Mesenchymal stem cell (in vitro differentiated cells and primary cell): ENCODE data around the gene DKK3.
A peak's percentile ranks its signal among the peaks of the same experiment; 100 is the strongest.

Source experiments
- DNase-seq: peaks from one replicate; pipeline ENCODE4 v3.0.0-alpha.2; 2013
- H2AFZ ChIP-seq: one replicate; pipeline ENCODE4 v1.6.1; 2013; ENCODE audit warnings: low read depth, mild to moderate bottlenecking, control low read depth, inconsistent platforms, low read length, moderate library complexity
- H2AK5ac ChIP-seq: 2 replicates; pipeline ENCODE4 v1.6.1; 2013; ENCODE audit warnings: low read length, moderate library complexity, mild to moderate bottlenecking, inconsistent platforms; ENCODE audit not compliant: severe bottlenecking
- H2BK120ac ChIP-seq: one replicate; pipeline ENCODE4 v1.6.1; 2013; ENCODE audit warnings: low read depth, mild to moderate bottlenecking, inconsistent platforms, low read length, moderate library complexity
- H2BK12ac ChIP-seq, 2 experiments: one replicate each; pipeline ENCODE4 v1.6.1; 2013; ENCODE audit warnings: inconsistent platforms in 2 of 2, low read length in 2 of 2, mild to moderate bottlenecking in 2 of 2, moderate library complexity in 2 of 2, control low read depth in 1 of 2
- H2BK15ac ChIP-seq: one replicate; pipeline ENCODE4 v1.6.1; 2013; ENCODE audit warnings: mild to moderate bottlenecking, low read depth, inconsistent platforms; ENCODE audit not compliant: poor library complexity, severe bottlenecking
- H2BK5ac ChIP-seq: 2 replicates; pipeline ENCODE4 v1.6.1; 2013; ENCODE audit warnings: low read depth, mild to moderate bottlenecking, low read length, control low read depth, inconsistent platforms; ENCODE audit not compliant: poor library complexity, severe bottlenecking
- H3K14ac ChIP-seq, 2 experiments: one replicate each; pipeline ENCODE4 v1.6.1; 2013; ENCODE audit warnings: inconsistent platforms in 2 of 2, low read length in 2 of 2, control low read depth in 1 of 2, mild to moderate bottlenecking in 1 of 2, moderate library complexity in 1 of 2
- H3K18ac ChIP-seq, 2 experiments: one replicate each; pipeline ENCODE4 v1.6.1; 2013; ENCODE audit warnings: inconsistent platforms in 2 of 2, low read length in 2 of 2, control low read depth in 1 of 2, low read depth in 1 of 2, mild to moderate bottlenecking in 1 of 2
- H3K23ac ChIP-seq, 2 experiments: one replicate each; pipeline ENCODE4 v1.6.1; 2013; ENCODE audit warnings: inconsistent platforms in 2 of 2, low read length in 2 of 2, mild to moderate bottlenecking in 2 of 2, moderate library complexity in 2 of 2, control low read depth in 1 of 2
- H3K27ac ChIP-seq: 2 replicates; pipeline ENCODE4 v1.5.1; 2013; ENCODE audit warnings: mild to moderate bottlenecking, moderate library complexity, low read length, control low read depth, inconsistent platforms; ENCODE audit not compliant: poor library complexity, severe bottlenecking
- H3K27me3 ChIP-seq, 2 experiments: 2 replicates each; pipeline versions ENCODE4 v1.6.1 to v1.7.0; 2013; ENCODE audit warnings: low read length in 2 of 2, mild to moderate bottlenecking in 2 of 2, moderate library complexity in 2 of 2, control low read depth in 1 of 2, inconsistent platforms in 1 of 2; ENCODE audit not compliant: control insufficient read depth in 1 of 2, insufficient read depth in 1 of 2
- H3K36me3 ChIP-seq, 2 experiments: 2 replicates each; pipeline versions ENCODE4 v1.6.1 to v1.7.0; 2013; ENCODE audit warnings: low read length in 2 of 2, control low read depth in 1 of 2, inconsistent platforms in 1 of 2, low read depth in 1 of 2, mild to moderate bottlenecking in 1 of 2; ENCODE audit not compliant: insufficient read depth in 2 of 2, control insufficient read depth in 1 of 2
- H3K4ac ChIP-seq, 2 experiments: one replicate each; pipeline ENCODE4 v1.6.1; 2013; ENCODE audit warnings: inconsistent platforms in 2 of 2, low read length in 2 of 2, mild to moderate bottlenecking in 2 of 2, moderate library complexity in 2 of 2, control low read depth in 1 of 2, low read depth in 1 of 2
- H3K4me1 ChIP-seq: 2 replicates; pipeline ENCODE4 v1.6.1; 2013; ENCODE audit warnings: low read depth, low read length, control low read depth; ENCODE audit not compliant: control insufficient read depth, insufficient read depth
- H3K4me2 ChIP-seq: 2 replicates; pipeline ENCODE4 v1.6.1; 2013; ENCODE audit warnings: low read length, mild to moderate bottlenecking, inconsistent platforms; ENCODE audit not compliant: poor library complexity, severe bottlenecking
- H3K4me3 ChIP-seq, 2 experiments: 2 replicates each; pipeline versions ENCODE4 v1.5.1 to v1.7.0; 2013; ENCODE audit warnings: low read length in 2 of 2, mild to moderate bottlenecking in 2 of 2, control low read depth in 1 of 2, low read depth in 1 of 2; ENCODE audit not compliant: insufficient read depth in 1 of 2
- H3K79me1 ChIP-seq: replicated peaks from 2 replicates; pipeline ENCODE4 v1.6.1; 2013; ENCODE audit warnings: mild to moderate bottlenecking, control low read depth, low read length, inconsistent platforms; ENCODE audit not compliant: poor library complexity, severe bottlenecking
- H3K9ac ChIP-seq: 2 replicates; pipeline ENCODE4 v1.7.0; 2013; ENCODE audit warnings: mild to moderate bottlenecking, low read length, moderate library complexity
- H3K9me3 ChIP-seq: 2 replicates; pipeline ENCODE4 v1.7.0; 2013; ENCODE audit warnings: mild to moderate bottlenecking, low read length; ENCODE audit not compliant: control insufficient read depth
- H4K8ac ChIP-seq: one replicate; pipeline ENCODE4 v1.6.1; 2013; ENCODE audit warnings: inconsistent platforms, mild to moderate bottlenecking, low read length, moderate library complexity
- H4K91ac ChIP-seq: one replicate; pipeline ENCODE4 v1.6.1; 2013; ENCODE audit warnings: mild to moderate bottlenecking, low read length, inconsistent platforms
- WGBS: methylation state at CpG from one replicate; pipeline ENCODE4 v1.1.7; 2013; ENCODE audit warnings: mixed read lengths; 5-methylcytosine and 5-hydroxymethylcytosine counted together

The DKK3 gene

DNA sequence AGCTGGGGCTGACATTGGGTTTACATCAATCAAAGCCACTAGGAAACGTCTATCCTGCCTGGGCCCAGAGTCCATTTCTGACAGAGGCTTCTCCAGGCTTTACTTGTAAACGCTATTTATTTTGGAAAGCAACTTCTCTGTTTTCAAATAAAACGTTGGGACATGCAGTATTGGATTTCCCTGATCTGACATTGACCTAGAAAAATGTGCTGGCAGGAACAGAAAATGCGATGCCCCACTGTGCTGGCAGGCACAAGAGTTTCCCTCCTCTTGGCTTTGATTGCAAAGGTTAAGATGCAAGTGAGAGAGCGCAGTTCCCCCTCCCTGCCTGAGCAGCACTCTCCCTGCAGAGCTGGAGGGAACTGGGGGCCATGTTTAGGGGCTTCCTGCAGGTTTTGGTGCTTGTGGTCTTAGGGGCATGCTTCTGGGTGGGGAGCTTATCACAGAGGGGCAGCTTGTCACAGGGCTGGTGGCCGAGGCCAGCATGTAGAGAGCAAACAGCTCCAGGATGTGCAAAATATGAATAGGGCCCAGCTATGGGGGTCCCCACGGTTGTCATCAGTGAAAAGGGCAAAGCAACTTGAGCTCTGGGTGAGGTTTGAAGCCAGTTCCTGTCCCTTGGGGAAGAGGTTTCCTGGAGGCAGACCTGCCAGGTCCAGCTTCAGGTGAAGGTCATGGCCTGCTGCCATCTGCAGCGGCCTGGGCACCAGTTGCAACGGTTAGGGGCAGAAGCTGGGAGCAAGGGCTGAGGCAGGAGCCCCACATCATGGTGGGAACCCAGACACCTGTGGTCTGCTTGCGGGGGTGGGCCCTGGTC is 42.3 kb upstream of the DKK3 start:
- Histone ChIP-seq H3K4me3 (no peak overlapping the region), H2BK120ac (no peak overlapping the region), H3K27ac (no peak overlapping the region)

DNA sequence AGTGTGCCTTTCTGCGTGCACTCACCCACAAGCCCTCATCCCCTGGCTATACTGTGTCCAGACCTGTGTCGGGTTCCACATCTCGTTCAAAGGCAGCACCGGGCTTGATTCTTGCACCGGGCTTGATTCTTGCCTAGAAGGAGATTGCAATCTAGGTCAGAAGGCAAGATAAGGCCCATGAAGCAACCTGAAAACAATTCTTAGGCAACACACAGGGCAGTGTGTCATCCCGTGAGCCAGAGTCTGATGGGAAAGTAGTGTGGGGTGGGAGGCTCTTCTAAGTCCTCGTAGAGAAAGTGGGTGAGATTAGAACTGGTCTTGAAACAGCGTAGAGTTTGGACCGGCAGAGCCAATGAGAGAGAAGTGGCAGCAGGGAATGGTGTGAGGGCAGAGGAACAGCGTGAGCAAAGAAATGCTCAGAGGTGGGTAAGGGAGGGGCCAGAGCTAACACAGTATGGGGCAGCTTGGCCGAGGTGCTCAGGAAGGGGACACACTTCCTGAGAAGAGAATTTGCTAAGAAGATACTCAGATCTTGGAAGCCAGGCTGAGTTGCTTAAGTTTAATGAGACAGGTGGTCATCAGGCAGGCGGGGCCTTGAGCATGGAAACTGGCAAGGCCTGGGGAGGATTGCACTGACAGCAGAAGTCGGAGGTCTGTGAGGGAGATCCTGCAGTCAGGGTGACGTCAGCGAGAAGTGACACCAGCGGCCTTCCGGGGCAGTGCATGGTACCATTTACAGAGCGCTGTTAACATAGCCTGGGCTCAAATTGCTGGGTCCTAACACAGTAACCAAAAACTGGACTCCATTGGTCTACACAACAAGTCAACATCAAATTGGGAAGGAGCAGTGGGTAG is 40.7 kb upstream of the DKK3 start:
- H3K23ac ChIP-seq = no peak overlapping the region

More for the DNA sequence above, 42.3 kb upstream of the DKK3 start:
- H3K4me1 ChIP-seq = peaks cover 13% of the 10 kb centered on the region
- H2AFZ ChIP-seq = no peak overlapping the region
- H3K18ac ChIP-seq = peak overlapping the region; percentile 18 to 48
- H2AK5ac ChIP-seq = no peak overlapping the region
- H3K4ac ChIP-seq = no peak overlapping the region
- H4K8ac ChIP-seq = peak overlapping the region; percentile 20
- no peaks in the 10 kb centered on the region for H3K36me3 ChIP-seq
- no peak overlapping the region for H3K4me2 ChIP-seq
- H3K23ac ChIP-seq = no peak overlapping the region
- H2BK5ac ChIP-seq = no peak overlapping the region
- H2BK15ac ChIP-seq = peak overlapping the region; percentile 89
- H2BK12ac ChIP-seq = peak overlapping the region; percentile 15 to 44
- 79% methylated on average over 10 of the region's 10 CpGs for WGBS
- H3K9ac ChIP-seq = no peak overlapping the region
- no peak overlapping the region for H3K14ac ChIP-seq
- H3K79me1 ChIP-seq = no peaks in the 10 kb centered on the region
- DNase-seq = no peak
- no peak overlapping the region for H4K91ac ChIP-seq
- no peaks in the 10 kb centered on the region for H3K27me3 ChIP-seq
- no peaks in the 10 kb centered on the region for H3K9me3 ChIP-seq

DNA sequence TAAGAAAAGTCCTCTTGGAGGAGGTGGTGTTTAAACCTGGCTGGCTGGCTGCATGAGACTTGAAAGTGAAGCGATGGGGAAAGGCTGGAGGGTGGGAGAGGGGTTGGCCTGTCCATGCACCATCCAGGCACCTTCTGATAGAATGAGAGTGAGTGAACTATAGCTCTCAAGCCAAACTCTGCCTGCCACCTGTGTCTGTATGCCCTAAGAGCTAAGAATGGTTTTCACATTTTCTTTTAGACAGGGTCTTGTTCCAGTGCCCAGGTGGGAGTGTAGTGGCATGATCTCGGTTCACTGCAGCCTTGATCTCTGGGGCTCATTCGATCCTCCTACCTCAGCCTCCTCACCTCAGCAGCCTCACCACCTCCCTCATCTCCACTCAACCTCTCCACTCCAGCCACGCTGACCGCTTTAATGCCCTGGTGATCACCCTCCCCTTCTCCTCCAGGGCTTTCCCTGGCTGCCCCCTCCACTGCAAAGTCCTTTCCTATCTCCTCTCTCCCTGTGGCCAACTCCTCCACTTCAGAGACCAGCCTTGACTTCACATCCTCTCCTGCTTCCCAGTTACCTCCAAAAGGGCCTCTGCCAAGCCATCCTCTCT is 38.3 kb upstream of the DKK3 start:
- no peak overlapping the region for H4K8ac ChIP-seq
- DNase-seq = no peak
- peak overlapping the region; percentile 64 for H4K91ac ChIP-seq
- no peaks in the 10 kb centered on the region for H3K27me3 ChIP-seq
- H3K9ac ChIP-seq = peak overlapping the region; percentile 14
- no peaks in the 10 kb centered on the region for H3K36me3 ChIP-seq
- H2BK15ac ChIP-seq = peak overlapping the region; percentile 38
- H2AK5ac ChIP-seq = peak overlapping the region; percentile 59
- peak overlapping the region in 1 of 2 experiments; percentile 40 for H3K18ac ChIP-seq
- H3K4me2 ChIP-seq = no peak overlapping the region
- H2BK120ac ChIP-seq = peak overlapping the region; percentile 24
- H3K4ac ChIP-seq = peak overlapping the region; percentile 13 to 48
- no peak overlapping the region for H3K14ac ChIP-seq
- H3K27ac ChIP-seq = no peak overlapping the region
- H3K4me3 ChIP-seq = no peak overlapping the region
- H3K4me1 ChIP-seq = peaks cover 23% of the 10 kb centered on the region
- H3K79me1 ChIP-seq = no peaks in the 10 kb centered on the region
- peak overlapping the region; percentile 92 to 93 for H2BK12ac ChIP-seq
- no peak overlapping the region for H3K23ac ChIP-seq
- no peak overlapping the region for H2AFZ ChIP-seq
- H2BK5ac ChIP-seq = no peak overlapping the region
- no peaks in the 10 kb centered on the region for H3K9me3 ChIP-seq
- WGBS = 88% methylated on average over 5 of the region's 5 CpGs

More for the DNA sequence above, 40.7 kb upstream of the DKK3 start:
- no peaks in the 10 kb centered on the region for H3K9me3 ChIP-seq
- DNase-seq = peak; percentile 51
- H3K27ac ChIP-seq = no peak overlapping the region
- H3K4me1 ChIP-seq = peaks cover 21% of the 10 kb centered on the region
- no peaks in the 10 kb centered on the region for H3K79me1 ChIP-seq
- peak overlapping the region in 1 of 2 experiments; percentile 41 for H3K18ac ChIP-seq
- no peak overlapping the region for H2BK120ac ChIP-seq
- no peaks in the 10 kb centered on the region for H3K27me3 ChIP-seq
- no peak overlapping the region for H3K14ac ChIP-seq
- H3K4me2 ChIP-seq = no peak overlapping the region
- H3K9ac ChIP-seq = no peak overlapping the region
- H3K4ac ChIP-seq = peak overlapping the region; percentile 29 to 43
- H3K36me3 ChIP-seq = no peaks in the 10 kb centered on the region
- H4K91ac ChIP-seq = peak overlapping the region; percentile 47
- H4K8ac ChIP-seq = peak overlapping the region; percentile 35
- peak overlapping the region; percentile 21 to 50 for H2BK12ac ChIP-seq
- H2BK5ac ChIP-seq = no peak overlapping the region
- H3K4me3 ChIP-seq = no peak overlapping the region
- H2BK15ac ChIP-seq = peak overlapping the region; percentile 12
- 93% methylated on average over 18 of the region's 18 CpGs for WGBS
- peak overlapping the region; percentile 29 for H2AK5ac ChIP-seq
- H2AFZ ChIP-seq = no peak overlapping the region
